ENCODE results near the gene APELA. TPM values are rescaled to one million over a fixed set of nuclear protein-coding genes. Genes with fewer than 3 reads are reported as not detected.
"Not testable (repeated sequence)": the region's sequence is repeated elsewhere in the genome, so short reads cannot be mapped to it uniquely, and the experiment has no call there.

APELA gene
- polyA plus RNA-seq, 4 donors: 7.0 to 14.5 (median 10.6) TPM

DNA sequence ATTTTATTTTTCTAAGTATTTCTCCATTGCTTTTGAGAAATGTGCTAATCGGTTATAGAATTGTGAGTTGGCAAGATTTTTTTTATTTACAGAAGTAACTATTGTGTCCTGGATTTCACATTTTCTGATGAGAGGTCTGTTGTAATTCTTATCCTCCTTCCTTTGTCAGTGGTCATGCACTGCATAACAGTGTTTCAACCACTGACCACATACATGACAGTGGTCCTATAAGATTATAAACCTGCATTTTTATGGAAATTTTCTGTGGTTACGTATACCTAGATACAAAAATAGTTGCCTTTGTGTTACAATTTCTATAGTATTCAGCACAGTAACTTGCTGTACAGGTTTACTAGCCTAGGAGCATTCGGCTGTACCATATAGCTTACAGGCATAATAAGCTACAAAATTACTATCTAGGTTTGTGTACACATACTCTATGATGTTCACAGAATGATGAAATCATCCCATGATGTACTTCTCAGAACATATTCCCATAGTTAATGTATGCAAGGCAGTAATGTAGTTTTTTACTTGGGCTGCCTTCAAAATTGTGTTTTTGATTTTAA, 47.8 kb downstream of the APELA start:
- no peak for DNase-seq (ENCODE audit: low read depth in 4 of 4, low spot score in 3 of 4)

DNA sequence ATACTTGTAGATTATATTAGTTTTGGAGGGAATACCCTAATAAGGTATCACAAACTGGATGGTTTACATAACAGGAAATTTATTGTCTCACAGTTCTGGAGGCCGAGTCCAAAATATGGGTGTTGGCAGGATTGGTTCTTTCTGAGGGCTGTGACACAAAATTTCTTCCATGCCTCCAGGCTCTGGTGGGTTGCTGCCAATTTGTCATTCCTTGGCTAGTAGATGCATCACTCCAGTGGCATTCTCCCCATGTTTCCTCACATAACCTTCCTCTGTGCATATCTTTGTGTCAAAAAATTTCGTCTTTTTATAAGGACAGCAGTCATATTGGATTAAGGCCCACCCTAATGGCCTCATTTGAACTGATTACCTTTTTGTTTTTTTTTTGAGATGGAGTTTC, 49.3 kb downstream of the APELA start:
- DNase-seq (ENCODE audit: low read depth in 4 of 4, low spot score in 3 of 4): no peak

DNA sequence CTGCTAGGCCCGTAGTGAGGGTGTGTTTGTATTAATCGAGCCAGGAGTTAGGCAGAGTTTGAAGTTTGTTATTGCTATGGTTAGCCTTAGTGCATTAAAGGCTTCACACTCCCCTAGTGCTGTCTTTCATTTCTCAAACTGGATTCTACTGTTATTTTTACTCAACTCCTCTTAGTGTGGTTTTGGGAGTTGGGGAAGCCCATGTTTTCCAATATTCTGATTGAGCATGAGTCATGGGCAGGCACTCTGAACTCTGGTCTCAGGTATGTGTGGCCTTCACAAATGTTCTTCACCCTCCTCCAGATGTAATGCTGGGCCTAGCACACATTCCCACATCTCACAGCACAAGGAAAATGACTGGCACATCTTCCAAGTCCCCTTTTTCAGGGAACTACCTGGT, 50.1 kb downstream of the APELA start:
- DNase-seq (ENCODE audit: low read depth in 4 of 4, low spot score in 3 of 4): not testable (repeated sequence)

DNA sequence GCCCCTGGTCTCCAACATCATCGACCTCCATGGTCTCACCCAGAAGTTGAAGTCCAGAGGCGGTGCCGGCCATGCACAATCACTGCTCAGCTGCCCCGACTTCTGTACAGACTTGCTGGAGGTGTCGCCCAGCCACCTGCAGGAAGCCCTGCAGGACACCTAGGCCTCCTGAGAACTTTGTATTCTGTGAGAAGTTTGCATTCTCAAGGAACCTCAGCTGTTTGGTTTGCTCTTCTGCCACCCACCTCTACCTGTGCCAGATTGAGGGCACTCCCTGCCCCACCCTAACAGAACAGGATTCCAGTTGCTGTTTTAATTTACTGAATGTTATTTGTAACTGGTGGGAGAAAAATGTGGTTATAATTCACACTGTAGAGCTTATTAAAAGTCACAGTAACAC, 53.7 kb downstream of the APELA start:
- DNase-seq (ENCODE audit: low read depth in 4 of 4, low spot score in 3 of 4): no peak

DNA sequence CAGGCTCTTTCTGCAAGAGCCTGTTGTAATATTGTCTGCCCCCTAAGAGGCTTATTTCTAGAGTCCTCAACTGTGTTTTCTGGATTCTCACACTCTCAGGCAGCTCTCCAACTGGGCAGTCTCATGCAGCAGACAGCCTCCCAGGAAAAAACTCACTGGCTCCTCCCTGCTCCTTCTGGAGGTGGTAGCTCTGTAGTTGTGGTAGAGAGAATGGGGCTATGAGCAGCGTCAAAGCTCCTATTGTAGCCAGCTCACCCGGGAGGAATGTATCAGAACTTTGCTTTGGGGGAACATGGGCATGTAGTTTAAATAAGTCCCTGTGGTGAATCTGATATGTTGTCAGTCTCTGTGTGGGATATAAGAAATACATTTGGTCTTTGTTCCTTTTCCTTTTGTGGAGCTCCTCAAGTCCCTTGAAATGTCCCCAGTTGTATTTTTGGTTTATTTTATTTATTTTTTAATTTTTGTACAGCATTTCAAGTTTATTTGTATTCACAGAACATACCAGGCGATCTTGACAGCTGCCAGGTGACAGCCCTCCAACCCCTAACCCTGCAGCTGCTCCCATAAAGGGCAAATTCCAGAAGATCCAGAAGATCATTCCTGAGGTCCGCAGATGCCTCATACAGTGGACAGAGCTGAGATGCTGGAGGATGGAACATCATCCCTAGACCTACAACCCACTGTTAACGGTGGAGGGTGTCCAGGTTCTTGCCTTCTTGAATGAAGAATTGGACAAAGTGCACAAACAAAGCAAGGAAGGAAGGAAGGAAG, 54.8 kb downstream of the APELA start:
- DNase-seq (ENCODE audit: low read depth in 4 of 4, low spot score in 3 of 4): no peak

DNA sequence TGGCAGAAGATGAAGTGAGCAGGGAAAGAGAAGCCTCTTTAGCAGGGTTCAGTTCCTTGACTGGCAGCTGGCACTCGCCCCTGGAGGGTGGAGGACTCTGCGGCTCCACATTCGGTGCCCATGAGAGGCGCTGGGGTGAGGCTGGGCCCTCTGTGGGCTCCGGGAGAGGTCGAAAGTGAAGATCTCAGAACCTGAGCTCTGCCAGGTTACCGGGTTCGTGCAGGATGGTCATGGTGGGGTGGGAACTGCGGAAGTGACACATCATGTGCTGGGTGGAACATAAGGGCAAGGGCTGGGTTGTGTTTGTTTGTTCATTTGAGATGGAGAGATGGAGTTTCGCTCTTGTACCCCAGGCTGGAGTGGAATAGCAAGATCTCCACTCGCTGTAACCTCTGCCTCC, 56.3 kb downstream of the APELA start:
- no peak for DNase-seq (ENCODE audit: low read depth in 4 of 4, low spot score in 3 of 4)

DNA sequence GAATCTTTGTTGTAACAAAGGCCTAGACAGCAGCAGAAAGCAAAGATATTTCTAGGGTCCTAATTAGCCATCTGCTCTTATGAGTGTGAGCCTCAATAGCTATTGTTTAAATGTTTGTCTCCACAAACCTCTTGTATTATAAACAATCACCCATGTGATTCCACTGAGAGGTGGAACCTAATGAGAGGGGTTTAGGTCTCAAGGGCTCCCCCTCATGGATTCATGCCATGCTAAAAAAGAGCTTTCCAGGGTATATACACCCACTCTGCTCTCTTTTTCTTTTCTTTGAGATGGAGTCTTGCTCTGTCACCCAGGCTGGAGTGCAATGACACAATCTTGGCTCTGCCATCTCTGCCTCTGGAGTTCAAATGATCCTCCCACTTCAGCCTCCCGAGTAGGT, 58.4 kb downstream of the APELA start:
- no peak for DNase-seq (ENCODE audit: low read depth in 4 of 4, low spot score in 3 of 4)

DNA sequence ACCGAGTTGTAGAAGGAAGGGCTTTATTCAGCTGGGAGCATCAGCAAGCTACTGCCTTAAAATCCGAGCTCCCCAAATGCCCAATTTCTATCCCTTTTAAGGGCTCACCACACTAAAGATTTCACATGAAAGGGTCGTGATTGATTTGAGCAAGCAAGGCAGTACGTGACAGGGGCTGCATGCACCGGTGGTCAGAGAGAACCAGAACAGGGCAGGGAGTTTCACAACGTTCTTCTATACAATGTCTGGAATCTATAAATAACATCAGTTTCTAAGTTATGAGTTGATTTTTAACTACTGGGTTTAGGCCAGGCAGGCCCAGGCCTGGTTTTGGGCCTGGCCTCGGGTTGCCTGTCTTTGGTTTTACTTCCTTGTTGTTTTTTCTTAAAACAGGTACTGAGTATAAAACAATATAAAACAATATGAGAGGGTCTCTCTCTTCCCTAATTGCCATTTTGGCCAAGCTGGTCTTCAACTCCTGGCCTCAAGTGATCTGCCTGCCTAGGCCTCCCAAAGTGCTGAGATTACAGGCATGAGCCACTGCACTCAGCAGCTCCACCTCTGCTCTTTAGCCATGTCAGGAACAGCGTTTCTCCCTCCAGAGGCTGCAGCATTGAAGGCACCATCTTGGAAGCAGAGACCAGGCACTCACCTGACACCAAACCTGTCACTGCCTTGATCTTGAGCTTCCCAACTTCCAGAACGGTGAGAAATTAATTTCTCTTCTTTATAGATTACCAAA, 59.1 kb downstream of the APELA start:
- DNase-seq (ENCODE audit: low read depth in 4 of 4, low spot score in 3 of 4): not testable (repeated sequence)

DNA sequence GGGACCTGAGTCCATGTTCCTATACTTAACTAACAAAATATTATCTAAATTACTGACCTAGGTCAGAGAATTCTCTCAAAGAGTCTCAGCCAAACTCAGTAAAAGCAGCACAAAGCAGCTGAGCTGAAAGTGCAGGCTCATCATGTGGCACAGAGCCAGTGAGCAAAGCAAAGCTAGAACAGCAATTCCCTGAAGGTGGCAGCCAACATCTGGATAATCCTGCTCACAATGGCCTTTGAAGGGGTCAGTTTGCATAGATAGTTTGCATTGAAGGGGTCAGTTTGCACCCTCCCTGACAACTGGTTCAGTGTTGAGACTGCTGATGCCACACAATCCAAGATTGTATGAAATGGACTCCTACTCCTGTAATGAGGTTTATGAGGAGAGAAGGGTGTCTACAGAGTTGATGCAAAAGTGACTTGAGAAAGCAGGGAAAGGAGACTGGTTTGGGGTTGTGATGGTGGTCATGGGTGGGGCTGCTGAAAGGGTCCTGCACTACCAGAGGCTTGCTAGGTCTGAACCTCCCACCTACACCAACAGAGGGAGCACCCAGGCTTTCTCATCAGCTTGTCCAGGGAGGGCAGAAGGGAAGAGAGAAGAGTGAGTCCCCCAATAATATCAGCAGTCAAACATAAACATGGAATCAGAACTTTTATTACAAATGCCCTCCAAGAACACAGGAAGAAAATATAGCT, 60.7 kb downstream of the APELA start:
- peak in 1 of 4 donors; percentile 5 for DNase-seq (ENCODE audit: low read depth in 4 of 4, low spot score in 3 of 4)

DNA sequence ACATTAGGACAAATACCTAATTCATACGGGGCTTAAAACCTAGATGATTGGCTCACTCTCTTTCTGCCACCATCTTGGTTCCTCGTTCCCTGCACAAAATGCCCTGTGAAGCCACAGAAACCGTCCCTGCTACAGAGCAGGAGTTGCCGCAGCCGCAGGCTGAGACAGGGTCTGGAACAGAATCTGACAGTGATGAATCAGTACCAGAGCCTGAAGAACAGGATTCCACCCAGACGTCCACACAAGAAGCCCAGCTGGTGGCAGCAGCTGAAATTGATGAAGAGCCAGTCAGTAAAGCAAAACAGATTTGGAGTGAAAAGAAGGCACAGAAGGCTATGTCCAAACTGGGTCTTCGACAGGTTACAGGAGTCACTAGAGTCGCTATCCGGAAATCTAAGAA, 66.2 kb downstream of the APELA start:
- no peak for DNase-seq (ENCODE audit: low read depth in 4 of 4, low spot score in 3 of 4)

DNA sequence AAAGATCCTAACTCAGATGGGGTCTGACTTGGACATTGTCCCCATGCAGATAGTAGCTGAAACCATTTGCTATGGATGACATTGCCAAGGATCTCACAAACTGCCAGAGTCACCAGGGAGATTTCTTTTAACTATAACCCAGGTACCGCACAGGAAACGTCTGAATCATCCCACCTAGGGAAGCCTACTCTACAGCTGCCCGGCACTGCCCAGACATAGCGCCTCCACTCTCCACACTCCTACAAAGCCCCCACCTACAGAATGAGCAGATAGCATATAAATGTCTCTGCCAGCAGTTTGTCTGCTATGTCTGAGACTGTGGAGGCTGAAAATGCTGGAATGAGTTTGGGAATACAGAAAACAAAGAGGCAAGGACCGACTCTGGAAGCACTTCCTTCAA, 68.2 kb downstream of the APELA start:
- DNase-seq (ENCODE audit: low read depth in 4 of 4, low spot score in 3 of 4): no peak

DNA sequence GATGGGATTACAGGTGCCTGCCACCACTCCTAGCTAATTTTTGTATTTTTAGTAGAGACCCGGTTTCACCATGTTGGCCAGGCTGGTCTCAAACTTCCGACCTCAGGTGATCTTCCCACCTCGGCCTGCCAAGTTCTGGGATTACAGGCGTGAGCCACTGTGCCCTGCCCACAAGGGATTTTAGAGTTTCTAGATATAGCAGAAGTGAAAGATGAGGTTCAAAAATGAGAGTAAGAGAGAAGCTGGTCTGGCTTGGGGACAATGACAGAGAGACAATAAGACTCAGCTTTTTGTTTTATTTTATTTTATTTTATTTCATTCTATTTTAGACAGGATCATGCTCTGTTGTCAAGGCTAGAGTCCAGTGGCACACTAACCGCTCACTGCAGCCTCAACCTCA, 69.8 kb downstream of the APELA start:
- DNase-seq (ENCODE audit: low read depth in 4 of 4, low spot score in 3 of 4): no peak

Other genes with a start within 250 kb of the APELA start
- under 1 TPM; 0.18 to 0.41 (median 0.29) TPM for gene SMIM31, start 123.0 kb upstream of the APELA start, polyA plus RNA-seq (ENCODE audit: insufficient read length in 4 of 4)
- gene TRIM61, start 100.5 kb downstream of the APELA start, polyA plus RNA-seq (ENCODE audit: insufficient read length in 4 of 4): 1 to 10 TPM; 2.6 to 4.2 (median 3.4) TPM
- gene TRIM60, start 154.8 kb downstream of the APELA start, polyA plus RNA-seq (ENCODE audit: insufficient read length in 4 of 4): under 1 TPM in 1 of 4 donors, not detected in 3; 0.06 TPM
- under 1 TPM in 2 of 4 donors, not detected in 2; 0.08 to 0.10 TPM for gene TRIM75, start 176.7 kb downstream of the APELA start, polyA plus RNA-seq (ENCODE audit: insufficient read length in 4 of 4)
- 10 to 100 TPM; 31.4 to 41.5 (median 35.6) TPM for gene TMEM192, start 235.7 kb downstream of the APELA start, polyA plus RNA-seq (ENCODE audit: insufficient read length in 4 of 4)

Data from right renal pelvis (tissue), 4 donors.